ENCODE results near the gene CEMIP2.

CEMIP2 gene

DNA sequence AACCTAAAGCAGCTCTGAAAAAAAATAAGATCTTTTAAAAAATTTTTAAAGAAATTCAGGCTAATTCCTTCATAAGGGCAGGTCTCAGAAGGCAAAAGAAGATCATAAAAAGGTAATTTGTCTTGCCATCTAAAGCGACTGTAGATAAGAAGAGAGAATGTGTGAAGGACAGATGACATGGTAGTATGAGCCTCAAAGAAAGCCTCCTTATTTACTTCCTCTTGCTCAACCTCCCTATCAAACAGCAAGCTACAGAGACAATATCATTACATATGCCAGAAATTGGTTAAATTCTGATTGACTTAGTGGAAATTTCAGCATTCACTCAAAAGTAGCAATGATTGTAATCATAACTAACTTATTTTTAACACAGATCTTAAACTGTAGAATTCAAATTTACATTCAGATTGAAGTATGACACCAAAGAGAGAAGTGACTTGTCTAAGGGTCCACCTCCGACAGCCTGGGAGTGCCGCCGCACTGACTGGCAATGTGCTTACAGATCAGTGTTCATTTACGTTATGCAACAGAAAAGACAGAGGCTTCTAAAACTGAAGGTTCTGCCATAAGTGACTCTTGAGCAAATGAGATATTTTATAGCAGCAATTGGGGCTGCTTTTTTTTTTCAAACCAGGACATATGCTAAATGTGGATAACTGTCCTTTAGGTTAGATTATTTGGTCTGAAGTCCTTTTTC lies 132.0 kb downstream of the CEMIP2 start:
- no peak for TF ChIP-seq GABPA (IDR thresholded peaks at IDR 0.05; ENCODE audit: low read depth)
- TF ChIP-seq, protein P1, sequence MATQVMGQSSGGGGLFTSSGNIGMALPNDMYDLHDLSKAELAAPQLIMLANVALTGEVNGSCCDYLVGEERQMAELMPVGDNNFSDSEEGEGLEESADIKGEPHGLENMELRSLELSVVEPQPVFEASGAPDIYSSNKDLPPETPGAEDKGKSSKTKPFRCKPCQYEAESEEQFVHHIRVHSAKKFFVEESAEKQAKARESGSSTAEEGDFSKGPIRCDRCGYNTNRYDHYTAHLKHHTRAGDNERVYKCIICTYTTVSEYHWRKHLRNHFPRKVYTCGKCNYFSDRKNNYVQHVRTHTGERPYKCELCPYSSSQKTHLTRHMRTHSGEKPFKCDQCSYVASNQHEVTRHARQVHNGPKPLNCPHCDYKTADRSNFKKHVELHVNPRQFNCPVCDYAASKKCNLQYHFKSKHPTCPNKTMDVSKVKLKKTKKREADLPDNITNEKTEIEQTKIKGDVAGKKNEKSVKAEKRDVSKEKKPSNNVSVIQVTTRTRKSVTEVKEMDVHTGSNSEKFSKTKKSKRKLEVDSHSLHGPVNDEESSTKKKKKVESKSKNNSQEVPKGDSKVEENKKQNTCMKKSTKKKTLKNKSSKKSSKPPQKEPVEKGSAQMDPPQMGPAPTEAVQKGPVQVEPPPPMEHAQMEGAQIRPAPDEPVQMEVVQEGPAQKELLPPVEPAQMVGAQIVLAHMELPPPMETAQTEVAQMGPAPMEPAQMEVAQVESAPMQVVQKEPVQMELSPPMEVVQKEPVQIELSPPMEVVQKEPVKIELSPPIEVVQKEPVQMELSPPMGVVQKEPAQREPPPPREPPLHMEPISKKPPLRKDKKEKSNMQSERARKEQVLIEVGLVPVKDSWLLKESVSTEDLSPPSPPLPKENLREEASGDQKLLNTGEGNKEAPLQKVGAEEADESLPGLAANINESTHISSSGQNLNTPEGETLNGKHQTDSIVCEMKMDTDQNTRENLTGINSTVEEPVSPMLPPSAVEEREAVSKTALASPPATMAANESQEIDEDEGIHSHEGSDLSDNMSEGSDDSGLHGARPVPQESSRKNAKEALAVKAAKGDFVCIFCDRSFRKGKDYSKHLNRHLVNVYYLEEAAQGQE (IDR thresholded peaks at IDR 0.05; ENCODE audit: insufficient replicate concordance, low read depth): no peak
- TF ChIP-seq POLR2AphosphoS5 (IDR thresholded peaks at IDR 0.05; ENCODE audit: low read depth): no peak
- TF ChIP-seq, protein P2, sequence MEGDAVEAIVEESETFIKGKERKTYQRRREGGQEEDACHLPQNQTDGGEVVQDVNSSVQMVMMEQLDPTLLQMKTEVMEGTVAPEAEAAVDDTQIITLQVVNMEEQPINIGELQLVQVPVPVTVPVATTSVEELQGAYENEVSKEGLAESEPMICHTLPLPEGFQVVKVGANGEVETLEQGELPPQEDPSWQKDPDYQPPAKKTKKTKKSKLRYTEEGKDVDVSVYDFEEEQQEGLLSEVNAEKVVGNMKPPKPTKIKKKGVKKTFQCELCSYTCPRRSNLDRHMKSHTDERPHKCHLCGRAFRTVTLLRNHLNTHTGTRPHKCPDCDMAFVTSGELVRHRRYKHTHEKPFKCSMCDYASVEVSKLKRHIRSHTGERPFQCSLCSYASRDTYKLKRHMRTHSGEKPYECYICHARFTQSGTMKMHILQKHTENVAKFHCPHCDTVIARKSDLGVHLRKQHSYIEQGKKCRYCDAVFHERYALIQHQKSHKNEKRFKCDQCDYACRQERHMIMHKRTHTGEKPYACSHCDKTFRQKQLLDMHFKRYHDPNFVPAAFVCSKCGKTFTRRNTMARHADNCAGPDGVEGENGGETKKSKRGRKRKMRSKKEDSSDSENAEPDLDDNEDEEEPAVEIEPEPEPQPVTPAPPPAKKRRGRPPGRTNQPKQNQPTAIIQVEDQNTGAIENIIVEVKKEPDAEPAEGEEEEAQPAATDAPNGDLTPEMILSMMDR (IDR thresholded peaks at IDR 0.05; ENCODE audit: insufficient read depth, low read length): no peak
- no peak for TF ChIP-seq SPI1 (IDR thresholded peaks at IDR 0.05; ENCODE audit: borderline replicate concordance, low read depth)
- Histone ChIP-seq H3K27me3 (ENCODE audit: insufficient read depth, poor library complexity, severe bottlenecking) (no peaks in the 10 kb centered on the region), H3K4me3 (replicated peaks; ENCODE audit: insufficient read depth, low read length) (no peak overlapping the region), H3K27ac (replicated peaks) (no peak overlapping the region)
- no peak for DNase-seq (ENCODE audit: low read depth in 1 of 2, low spot score in 1 of 2)

DNA sequence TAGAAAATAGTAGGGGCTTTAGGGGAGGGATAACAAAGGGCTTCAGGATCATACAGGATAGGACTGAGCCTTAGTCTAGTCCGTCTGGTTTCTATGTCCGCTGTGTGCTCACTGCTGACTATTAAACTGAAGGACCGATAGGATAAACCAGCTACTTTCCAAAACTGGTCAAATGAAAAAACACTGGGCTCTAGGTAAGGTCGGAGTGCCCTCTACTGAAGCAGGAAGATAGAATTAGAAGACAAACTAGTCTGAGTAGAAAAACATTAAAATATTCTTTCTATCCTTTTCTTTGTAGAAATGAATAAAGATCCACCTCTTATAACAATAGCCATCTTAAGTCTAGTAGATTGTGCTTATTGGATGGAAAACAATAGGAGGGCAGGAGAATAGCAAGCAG lies 133.6 kb downstream of the CEMIP2 start:
- Histone ChIP-seq H3K4me3 (replicated peaks; ENCODE audit: insufficient read depth, low read length) (no peak overlapping the region), H3K27me3 (ENCODE audit: insufficient read depth, poor library complexity, severe bottlenecking) (no peaks in the 10 kb centered on the region), H3K27ac (replicated peaks) (no peak overlapping the region)
- DNase-seq (ENCODE audit: low read depth in 1 of 2, low spot score in 1 of 2): no peak
- no peak for TF ChIP-seq POLR2AphosphoS5 (IDR thresholded peaks at IDR 0.05; ENCODE audit: low read depth)
- TF ChIP-seq GABPA (IDR thresholded peaks at IDR 0.05; ENCODE audit: low read depth): no peak
- TF ChIP-seq, protein P2 (IDR thresholded peaks at IDR 0.05; ENCODE audit: insufficient read depth, low read length): no peak

Measured in HL-60 (cell line).